GM12873 (cell line): Measurements from ENCODE around the gene EPHA8.

Source experiments
- TF ChIP-seq, protein P1 (sequence below): IDR thresholded peaks from 2 replicates; pipeline ENCODE4 v1.5.1; 2012; ENCODE audit warnings: low read depth, mild to moderate bottlenecking, moderate library complexity, low read length, control low read depth; ENCODE audit not compliant: insufficient read depth; ENCODE audit errors: missing control alignments

Gene EPHA8

DNA sequence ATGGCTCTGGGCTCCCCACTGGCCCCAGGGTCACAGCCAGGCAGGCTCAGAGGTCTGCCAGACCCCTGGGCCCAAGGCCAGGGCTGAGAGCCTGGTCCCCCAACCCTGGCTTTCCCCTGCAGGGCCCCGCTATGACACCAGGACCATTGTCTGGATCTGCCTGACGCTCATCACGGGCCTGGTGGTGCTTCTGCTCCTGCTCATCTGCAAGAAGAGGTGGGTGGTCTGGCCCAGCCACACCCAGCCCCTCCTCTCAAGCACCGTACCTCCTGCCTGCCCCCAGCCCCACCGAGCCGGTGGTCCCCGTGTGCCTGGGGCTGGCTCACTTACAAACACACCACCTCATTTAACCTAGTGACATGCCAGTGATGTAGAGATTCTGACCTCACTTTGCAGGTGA, 31.8 kb downstream of the EPHA8 start:
- TF ChIP-seq, protein P1, sequence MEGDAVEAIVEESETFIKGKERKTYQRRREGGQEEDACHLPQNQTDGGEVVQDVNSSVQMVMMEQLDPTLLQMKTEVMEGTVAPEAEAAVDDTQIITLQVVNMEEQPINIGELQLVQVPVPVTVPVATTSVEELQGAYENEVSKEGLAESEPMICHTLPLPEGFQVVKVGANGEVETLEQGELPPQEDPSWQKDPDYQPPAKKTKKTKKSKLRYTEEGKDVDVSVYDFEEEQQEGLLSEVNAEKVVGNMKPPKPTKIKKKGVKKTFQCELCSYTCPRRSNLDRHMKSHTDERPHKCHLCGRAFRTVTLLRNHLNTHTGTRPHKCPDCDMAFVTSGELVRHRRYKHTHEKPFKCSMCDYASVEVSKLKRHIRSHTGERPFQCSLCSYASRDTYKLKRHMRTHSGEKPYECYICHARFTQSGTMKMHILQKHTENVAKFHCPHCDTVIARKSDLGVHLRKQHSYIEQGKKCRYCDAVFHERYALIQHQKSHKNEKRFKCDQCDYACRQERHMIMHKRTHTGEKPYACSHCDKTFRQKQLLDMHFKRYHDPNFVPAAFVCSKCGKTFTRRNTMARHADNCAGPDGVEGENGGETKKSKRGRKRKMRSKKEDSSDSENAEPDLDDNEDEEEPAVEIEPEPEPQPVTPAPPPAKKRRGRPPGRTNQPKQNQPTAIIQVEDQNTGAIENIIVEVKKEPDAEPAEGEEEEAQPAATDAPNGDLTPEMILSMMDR = no peak

DNA sequence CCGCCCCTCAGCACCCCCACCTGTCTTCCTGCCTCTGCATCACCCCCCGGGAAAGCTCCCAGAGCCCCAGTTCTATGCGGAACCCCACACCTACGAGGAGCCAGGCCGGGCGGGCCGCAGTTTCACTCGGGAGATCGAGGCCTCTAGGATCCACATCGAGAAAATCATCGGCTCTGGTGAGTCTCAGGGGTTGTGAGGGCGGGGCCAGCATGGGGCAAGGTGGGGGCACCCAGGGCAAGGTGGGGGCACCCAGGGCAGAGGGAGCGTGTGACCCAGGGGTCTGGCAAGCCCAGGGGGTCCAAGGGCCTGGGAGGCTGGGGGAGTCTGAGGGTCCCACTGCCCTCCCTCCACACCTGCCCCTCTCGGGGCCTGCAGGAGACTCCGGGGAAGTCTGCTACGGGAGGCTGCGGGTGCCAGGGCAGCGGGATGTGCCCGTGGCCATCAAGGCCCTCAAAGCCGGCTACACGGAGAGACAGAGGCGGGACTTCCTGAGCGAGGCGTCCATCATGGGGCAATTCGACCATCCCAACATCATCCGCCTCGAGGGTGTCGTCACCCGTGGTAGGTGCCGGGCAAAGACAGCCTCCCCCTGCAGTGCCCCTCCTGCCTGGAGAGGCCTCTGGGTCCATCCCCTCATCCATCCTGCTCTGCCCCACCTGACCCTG, 34.1 kb downstream of the EPHA8 start:
- TF ChIP-seq, protein P1 = no peak

DNA sequence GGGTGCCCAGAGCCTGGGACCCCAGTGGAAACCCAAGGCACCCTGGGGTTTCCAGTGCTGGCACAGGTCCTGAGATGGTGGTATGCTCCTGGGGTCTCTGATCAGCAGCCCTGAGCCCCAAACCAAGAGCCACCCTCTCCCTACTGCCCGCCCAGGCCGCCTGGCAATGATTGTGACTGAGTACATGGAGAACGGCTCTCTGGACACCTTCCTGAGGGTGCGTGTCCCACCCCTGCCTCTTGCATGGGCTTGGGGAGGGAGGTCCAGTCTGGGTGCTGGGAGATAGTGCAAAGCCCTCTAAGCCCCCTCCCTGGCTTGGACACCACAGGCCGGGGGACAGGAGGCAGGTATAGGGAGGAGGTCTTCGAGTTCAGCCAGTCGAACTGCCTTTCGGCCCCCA, 34.7 kb downstream of the EPHA8 start:
- TF ChIP-seq, protein P1 = no peak

DNA sequence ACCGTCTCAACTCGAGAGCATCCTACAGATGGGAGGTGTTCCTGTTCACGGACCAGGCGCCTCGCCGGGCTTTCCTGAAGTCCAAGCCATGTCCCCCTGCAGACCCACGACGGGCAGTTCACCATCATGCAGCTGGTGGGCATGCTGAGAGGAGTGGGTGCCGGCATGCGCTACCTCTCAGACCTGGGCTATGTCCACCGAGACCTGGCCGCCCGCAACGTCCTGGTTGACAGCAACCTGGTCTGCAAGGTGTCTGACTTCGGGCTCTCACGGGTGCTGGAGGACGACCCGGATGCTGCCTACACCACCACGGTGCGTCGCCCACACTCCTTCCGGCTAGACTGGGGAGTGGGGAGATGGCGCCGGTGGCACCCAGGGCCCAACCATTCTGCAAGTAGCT, 35.4 kb downstream of the EPHA8 start:
- TF ChIP-seq, protein P1 = no peak

DNA sequence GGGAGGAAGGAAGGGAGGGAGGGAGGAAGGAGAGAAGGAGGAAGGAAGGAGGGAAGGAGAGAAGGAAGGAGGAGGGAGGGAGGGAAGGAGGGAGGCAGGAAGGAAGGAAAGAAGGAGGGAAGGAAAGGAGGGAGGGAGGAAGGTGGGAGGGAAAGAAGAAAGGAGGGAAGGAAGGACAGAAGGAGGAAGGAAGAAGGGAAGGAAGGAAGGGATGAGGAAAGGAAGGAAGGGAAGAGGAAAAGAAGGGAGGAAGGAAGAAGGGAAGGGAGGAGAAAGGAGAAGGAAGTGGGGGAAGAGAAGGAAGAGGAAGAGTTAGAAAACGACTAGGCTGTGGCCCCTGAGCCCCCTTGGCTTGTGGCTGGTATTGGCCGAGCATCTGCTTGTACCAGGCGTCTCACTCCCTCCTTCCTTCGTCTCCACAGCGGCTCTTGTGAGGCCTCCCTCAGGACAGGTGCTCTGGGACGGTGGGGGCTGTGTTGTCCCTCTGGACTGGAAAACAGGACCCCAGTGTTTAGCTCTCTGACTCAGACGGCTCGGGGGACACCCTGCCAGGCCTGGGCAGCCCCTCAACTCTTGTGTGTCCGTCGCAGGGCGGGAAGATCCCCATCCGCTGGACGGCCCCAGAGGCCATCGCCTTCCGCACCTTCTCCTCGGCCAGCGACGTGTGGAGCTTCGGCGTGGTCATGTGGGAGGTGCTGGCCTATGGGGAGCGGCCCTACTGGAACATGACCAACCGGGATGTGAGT, 37.0 kb downstream of the EPHA8 start:
- TF ChIP-seq, protein P1 = no peak

DNA sequence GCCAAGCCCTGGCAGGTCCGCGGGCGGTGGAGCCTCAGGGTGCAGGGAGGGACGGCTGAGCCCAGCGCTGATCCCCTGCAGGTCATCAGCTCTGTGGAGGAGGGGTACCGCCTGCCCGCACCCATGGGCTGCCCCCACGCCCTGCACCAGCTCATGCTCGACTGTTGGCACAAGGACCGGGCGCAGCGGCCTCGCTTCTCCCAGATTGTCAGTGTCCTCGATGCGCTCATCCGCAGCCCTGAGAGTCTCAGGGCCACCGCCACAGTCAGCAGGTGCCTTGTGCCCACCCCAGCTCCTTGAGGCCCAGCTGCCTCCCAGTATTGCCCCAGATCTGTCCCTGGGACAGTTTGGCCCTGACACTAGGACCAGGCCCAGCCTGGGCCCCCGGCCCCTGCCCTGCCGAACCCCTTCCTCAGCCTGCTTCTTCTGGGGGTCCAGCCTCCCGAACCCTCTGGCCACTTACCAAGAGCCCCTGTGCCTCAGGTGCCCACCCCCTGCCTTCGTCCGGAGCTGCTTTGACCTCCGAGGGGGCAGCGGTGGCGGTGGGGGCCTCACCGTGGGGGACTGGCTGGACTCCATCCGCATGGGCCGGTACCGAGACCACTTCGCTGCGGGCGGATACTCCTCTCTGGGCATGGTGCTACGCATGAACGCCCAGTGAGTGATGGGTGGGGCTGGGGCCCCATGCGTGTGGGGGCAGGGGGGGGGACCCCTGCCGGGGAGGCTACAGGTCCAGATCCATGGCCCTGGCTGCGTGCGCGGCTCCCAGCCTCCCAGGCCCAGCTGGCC, 37.7 kb downstream of the EPHA8 start:
- TF ChIP-seq, protein P1 = no peak

DNA sequence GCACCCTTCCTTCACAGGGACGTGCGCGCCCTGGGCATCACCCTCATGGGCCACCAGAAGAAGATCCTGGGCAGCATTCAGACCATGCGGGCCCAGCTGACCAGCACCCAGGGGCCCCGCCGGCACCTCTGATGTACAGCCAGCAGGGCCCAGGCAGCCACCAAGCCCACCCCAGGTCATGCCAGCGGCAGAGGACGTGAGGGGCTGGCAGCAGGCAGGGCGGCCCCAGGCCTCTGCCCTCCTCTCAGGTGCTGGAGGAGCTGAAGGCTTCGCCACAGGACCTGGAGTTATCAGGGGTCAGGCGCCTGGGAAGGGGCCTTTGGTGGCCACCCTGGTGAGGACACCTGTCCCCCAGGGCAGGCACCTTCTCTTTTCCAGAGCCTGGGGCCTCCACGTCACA, 38.3 kb downstream of the EPHA8 start:
- TF ChIP-seq, protein P1 = no peak
